Testis (tissue), 3 donors: ENCODE results near the gene POLE2. TPM values are rescaled to one million over a fixed set of nuclear protein-coding genes. Genes with fewer than 3 reads are reported as not detected.

ENCODE experiments used
- DNase-seq: peaks from one replicate; pipeline ENCODE4 v3.0.0-alpha.2; 2019
- H3K27ac ChIP-seq, 2 donors: fragments of 200-600 bp; sonication (generic); one replicate each; pipeline ENCODE4 v1.5.1; 2019
- H3K27me3 ChIP-seq: fragments of 200-600 bp; sonication (generic); one replicate; pipeline ENCODE4 v1.5.1; 2019
- H3K36me3 ChIP-seq: fragments of 200-600 bp; sonication (generic); one replicate; pipeline ENCODE4 v1.5.1; 2017; ENCODE audit warnings: low read depth; ENCODE audit errors: missing control alignments
- H3K4me1 ChIP-seq: fragments of 200-600 bp; sonication (generic); one replicate; pipeline ENCODE4 v1.5.1; 2019
- H3K4me3 ChIP-seq, 2 donors: fragments of 200-600 bp; sonication (generic); one replicate each; pipeline ENCODE4 v1.5.1; 2017 to 2019
- H3K9me3 ChIP-seq: fragments of 200-600 bp; sonication (generic); one replicate; pipeline ENCODE4 v1.5.1; 2017
- POLR2A ChIP-seq: fragments of 450-650 bp; IDR thresholded peaks from one replicate; pipeline ENCODE4 v1.6.1; 2017; ENCODE audit warnings: antibody characterized with exemption, mild to moderate bottlenecking, moderate library complexity
- WGBS, 2 donors: methylation state at CpG; one replicate each; pipeline ENCODE4 v1.1.5; 2018; 5-methylcytosine and 5-hydroxymethylcytosine counted together
- intact Hi-C: fragments of 100-400 bp; cut with DNase I; formaldehyde crosslinking; loops from one replicate; pipeline ENCODE4 v1.15.1; 2023; ENCODE audit warnings: low total_unique reads
- polyA plus RNA-seq: library from polyadenylated mRNA; stranded (reverse); fragments of 350-450 nt; fragmentation: Illumina TruSeq; extraction: RNeasy Lipid Tissue Mini Kit (QIAGEN cat#74804); gene quantifications from one replicate; pipeline ENCODE4 v1.2.3, GENCODE V29; 2014; ENCODE audit warnings: low read depth, low replicate concordance; ENCODE audit not compliant: insufficient read depth
- total RNA-seq, 2 donors: library from RNA; depleted of rRNA; stranded (reverse); fragments of >200 nt; gene quantifications; one replicate each; pipeline ENCODE4 v1.2.3, GENCODE V29; 2016
- TF ChIP-seq, protein P1 (sequence below), 3 experiments: fragments of 450-650 bp in 2 of 3; fragments of 200-600 bp in 1 of 3; sonication (generic) in 1 of 3; IDR thresholded peaks; one replicate each; pipeline ENCODE4 v1.5.1; 2016 to 2019; ENCODE audit warnings: antibody characterized with exemption in 3 of 3, mild to moderate bottlenecking in 2 of 3, moderate library complexity in 1 of 3

The POLE2 gene
- total and polyA plus RNA-seq, 3 donors from 2014 or later = 8.2 to 13.4 (median 9.0) TPM

DNA sequence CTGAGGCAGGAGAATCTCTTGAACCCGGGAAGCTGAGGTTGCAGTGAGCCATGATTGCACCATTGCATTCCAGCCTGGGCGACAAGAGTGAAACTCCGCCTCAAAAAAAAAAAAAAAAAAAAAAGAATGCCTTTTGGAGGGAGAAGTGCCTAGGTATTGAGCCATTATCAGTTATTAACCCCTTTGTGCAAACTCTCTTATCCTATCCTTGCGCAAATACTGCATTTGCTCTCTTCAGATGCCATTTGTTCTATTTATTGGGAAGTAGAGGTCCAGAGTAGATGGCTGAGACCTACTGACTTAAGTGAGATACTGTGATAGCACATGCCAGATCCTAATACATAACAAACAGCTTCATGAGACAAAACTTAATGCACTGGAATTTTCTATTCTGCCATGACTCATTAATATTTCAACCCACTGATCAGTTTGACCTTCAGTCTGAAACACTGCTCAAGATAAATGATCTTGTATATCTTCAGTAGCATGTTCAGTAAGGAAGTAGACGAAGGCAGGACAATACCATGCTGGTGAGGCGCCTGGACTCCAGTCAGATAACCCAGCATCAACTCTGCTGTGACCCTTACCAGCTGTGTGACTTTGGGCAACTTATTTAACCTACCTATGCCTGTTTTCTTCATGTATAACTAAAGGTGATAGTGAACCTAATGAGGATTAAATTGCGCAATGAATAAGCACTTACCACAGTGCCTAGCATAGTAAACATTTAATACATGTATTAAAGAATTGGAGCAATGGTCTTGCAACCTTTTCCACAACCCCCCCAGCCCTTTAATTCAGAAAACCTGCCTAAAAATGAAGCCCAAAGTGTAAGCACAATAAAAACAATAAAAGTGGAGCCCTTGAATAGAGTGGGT is 47.2 kb downstream of the POLE2 start:
- peak overlapping the region in 1 of 2 donors; percentile 57 for H3K27ac ChIP-seq
- H3K4me1 ChIP-seq = peaks cover 27% of the 10 kb centered on the region
- intact Hi-C loops = no loop called here
- DNase-seq = no peak
- H3K9me3 ChIP-seq = no peaks in the 10 kb centered on the region
- no peak overlapping the region for H3K4me3 ChIP-seq
- 89 to 91% methylated on average over 7 of the region's 7 CpGs for whole genome bisulfite sequencing, 2 donors
- TF ChIP-seq, protein P1, sequence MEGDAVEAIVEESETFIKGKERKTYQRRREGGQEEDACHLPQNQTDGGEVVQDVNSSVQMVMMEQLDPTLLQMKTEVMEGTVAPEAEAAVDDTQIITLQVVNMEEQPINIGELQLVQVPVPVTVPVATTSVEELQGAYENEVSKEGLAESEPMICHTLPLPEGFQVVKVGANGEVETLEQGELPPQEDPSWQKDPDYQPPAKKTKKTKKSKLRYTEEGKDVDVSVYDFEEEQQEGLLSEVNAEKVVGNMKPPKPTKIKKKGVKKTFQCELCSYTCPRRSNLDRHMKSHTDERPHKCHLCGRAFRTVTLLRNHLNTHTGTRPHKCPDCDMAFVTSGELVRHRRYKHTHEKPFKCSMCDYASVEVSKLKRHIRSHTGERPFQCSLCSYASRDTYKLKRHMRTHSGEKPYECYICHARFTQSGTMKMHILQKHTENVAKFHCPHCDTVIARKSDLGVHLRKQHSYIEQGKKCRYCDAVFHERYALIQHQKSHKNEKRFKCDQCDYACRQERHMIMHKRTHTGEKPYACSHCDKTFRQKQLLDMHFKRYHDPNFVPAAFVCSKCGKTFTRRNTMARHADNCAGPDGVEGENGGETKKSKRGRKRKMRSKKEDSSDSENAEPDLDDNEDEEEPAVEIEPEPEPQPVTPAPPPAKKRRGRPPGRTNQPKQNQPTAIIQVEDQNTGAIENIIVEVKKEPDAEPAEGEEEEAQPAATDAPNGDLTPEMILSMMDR (IDR thresholded peaks at IDR 0.05) = no peak
- no peak for TF ChIP-seq POLR2A
- no peaks in the 10 kb centered on the region for H3K27me3 ChIP-seq
- H3K36me3 ChIP-seq = no peaks in the 10 kb centered on the region

DNA sequence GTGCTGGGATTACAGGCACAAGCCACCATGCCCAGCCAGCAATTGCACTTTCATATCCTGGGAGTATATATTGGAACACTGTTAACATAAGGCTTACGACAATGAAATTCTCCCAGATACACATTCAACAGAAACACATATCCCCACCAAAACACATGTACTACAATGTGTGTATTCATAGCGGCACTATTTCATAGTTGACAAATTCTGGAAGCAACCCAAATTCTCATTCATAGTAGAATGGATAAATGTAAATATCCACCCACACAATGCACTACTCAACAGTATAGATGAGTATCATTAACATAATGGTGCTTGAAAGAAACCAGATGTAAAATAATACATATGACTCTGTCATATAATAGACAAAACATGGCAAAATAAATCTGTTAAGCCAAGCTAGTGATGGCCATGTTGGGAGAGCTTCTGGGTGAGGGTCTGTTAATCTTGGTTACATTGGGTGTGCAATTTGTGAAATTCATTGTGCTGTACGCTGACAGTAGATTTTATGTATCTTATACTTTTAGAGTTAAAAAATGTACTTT is 50.4 kb downstream of the POLE2 start:
- WGBS, 2 donors = 88% methylated on average over 3 of the region's 3 CpGs
- intact Hi-C loops = no loop called here
- Histone ChIP-seq H3K36me3 (no peaks in the 10 kb centered on the region), H3K9me3 (no peaks in the 10 kb centered on the region), H3K27ac (no peak overlapping the region), H3K27me3 (no peaks in the 10 kb centered on the region), H3K4me1 (peaks cover 25% of the 10 kb centered on the region), H3K4me3 (no peak overlapping the region)
- no peak for TF ChIP-seq POLR2A
- TF ChIP-seq, protein P1 (IDR thresholded peaks at IDR 0.05) = no peak
- DNase-seq = no peak

DNA sequence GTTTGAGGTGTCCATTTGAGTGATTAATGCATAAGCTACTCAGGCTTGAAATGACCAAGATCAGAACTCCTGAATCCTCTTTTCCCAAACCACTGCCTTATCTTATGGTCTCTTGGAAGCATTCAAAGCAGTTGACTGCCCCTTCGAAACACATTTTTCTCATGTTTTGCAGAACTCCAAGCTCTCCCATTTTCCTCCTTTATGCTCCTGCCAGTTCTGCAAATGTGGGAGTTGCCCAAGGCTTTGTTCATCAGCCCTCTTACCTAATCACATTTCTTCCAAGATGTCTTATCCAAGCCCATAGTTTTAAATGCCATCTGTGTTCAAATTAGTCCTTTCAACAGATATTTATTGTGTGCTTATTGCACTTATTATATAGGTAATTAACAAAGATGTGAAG is 51.1 kb downstream of the POLE2 start:
- Histone ChIP-seq H3K27me3 (no peaks in the 10 kb centered on the region), H3K9me3 (no peaks in the 10 kb centered on the region), H3K36me3 (no peaks in the 10 kb centered on the region), H3K4me3 (no peak overlapping the region), H3K4me1 (peaks cover 25% of the 10 kb centered on the region), H3K27ac (no peak overlapping the region)
- no peak for DNase-seq
- TF ChIP-seq POLR2A = no peak
- TF ChIP-seq, protein P1 (IDR thresholded peaks at IDR 0.05) = no peak
- WGBS, 2 donors = 41 to 75% methylated on average over 1 of the region's 1 CpG
- intact Hi-C loops = no loop called here

DNA sequence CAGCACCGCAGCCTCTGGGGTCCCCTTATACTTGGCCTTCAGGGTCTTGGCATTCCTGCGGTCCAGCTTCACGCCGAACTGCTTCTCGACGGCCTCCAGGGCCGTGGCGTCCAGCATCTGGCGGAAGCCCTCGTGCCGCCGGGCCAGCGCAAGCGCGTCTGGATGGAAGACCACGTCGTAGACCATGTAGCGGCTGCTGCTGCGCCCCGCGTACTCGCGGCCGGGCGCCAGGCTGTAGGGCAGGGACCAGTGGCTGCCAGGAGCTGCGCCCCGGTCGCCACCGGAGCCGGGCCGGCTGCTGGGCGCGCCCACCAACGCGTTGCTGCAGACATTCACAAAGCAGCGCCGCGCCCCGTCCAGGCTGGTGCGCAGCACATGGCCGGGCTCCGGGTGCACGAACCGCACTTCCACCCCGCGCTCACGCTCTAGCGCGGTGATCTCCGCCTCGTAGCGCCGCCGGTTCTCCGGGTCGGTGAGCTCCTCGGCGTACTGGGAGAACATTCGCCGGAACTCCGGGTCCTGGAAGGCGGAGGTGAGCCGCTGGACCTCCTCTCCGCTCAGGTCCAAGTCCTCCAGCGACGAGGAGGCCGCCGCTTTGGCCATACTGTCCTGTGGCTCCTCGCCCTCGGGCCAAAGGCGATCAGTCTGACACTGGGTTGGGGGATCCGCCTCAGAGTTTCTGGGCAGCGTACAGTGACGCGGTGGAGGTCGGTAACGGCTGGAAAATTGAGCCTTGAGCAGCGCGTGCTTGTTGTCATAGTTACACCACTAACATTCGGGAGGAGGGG is 53.3 kb downstream of the POLE2 start, which contains the start of gene DNAAF2:
Gene DNAAF2 (minus strand): TSS at position 698 of the 788 bp plus-strand sequence. CDS start 95 bp downstream, at position 603.
- TF ChIP-seq, protein P1 (IDR thresholded peaks at IDR 0.05) = no peak
- no peak for TF ChIP-seq POLR2A

More for the DNA sequence above, 53.3 kb downstream of the POLE2 start, which contains the start of gene DNAAF2:
- WGBS, 2 donors = 0% methylated on average over 19 to 30 of the region's 80 CpGs
- Histone ChIP-seq H3K27me3 (no peaks in the 10 kb centered on the region), H3K4me3 (peak within 1 kb of the TSS; percentile 95 to 99), H3K4me1 (peaks cover 19% of the 10 kb centered on the region), H3K36me3 (no peaks in the 10 kb centered on the region), H3K9me3 (no peaks in the 10 kb centered on the region), H3K27ac (peak within 1 kb of the TSS; percentile 96)
- intact Hi-C loops = loop anchor here (5.0 kb wide), 1 partner anchor 133 kb away; the partner anchor contains the start of gene KLHDC2
- peak; percentile 80 for DNase-seq
